ENCODE results near the gene GLMN. TPM values are rescaled to one million over a fixed set of nuclear protein-coding genes. Genes with fewer than 3 reads are reported as not detected.

Gene GLMN
- total and polyA plus RNA-seq, 8 donors, result 0.58 to 28.5 (median 7.1) TPM

- TF ChIP-seq POLR2A (IDR thresholded peaks at IDR 0.05) (no peak), EP300 (IDR thresholded peaks at IDR 0.05) (no peak), POLR2AphosphoS5 (IDR thresholded peaks at IDR 0.05) (no peak)
- TF ChIP-seq, protein P1, sequence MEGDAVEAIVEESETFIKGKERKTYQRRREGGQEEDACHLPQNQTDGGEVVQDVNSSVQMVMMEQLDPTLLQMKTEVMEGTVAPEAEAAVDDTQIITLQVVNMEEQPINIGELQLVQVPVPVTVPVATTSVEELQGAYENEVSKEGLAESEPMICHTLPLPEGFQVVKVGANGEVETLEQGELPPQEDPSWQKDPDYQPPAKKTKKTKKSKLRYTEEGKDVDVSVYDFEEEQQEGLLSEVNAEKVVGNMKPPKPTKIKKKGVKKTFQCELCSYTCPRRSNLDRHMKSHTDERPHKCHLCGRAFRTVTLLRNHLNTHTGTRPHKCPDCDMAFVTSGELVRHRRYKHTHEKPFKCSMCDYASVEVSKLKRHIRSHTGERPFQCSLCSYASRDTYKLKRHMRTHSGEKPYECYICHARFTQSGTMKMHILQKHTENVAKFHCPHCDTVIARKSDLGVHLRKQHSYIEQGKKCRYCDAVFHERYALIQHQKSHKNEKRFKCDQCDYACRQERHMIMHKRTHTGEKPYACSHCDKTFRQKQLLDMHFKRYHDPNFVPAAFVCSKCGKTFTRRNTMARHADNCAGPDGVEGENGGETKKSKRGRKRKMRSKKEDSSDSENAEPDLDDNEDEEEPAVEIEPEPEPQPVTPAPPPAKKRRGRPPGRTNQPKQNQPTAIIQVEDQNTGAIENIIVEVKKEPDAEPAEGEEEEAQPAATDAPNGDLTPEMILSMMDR (IDR thresholded peaks at IDR 0.05), result no peak
- 90 to 97% (median 95%) methylated on average over 1 of the region's 1 CpG for WGBS, 5 donors
- no peaks in the 10 kb centered on the region for H3K4me1 ChIP-seq
These were observed 54.4 kb downstream of the GLMN start for GRCh38 chr1:92244376-92244775.

DNA sequence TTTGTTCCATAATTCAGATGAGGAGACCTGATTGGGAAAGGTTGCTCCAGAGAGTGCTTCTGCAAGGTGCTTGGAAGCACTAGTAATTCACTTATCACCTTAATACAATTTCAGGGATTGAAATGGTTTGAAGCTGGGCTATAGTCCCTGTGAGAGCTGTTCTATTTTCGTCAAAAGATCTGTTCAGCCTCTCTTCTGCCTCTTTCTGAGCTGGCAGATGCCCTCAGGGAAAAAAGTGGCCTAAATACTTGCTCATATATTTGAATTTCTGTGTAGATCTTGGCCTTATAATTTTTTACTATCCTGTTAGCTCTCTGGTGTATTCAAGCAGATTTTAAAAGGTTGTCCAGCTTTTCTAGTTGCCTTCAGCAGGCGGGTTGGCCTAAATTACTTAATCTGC lies 58.8 kb downstream of the GLMN start:
- Histone ChIP-seq H3K4me3 (no peak overlapping the region), H3K9me3 (no peaks in the 10 kb centered on the region), H3K27me3 (peaks cover 0 to 7% (median 0%) of the 10 kb centered on the region in 3 donors), H3K27ac (no peak overlapping the region), H3K36me3 (no peaks in the 10 kb centered on the region), H3K4me1 (no peaks in the 10 kb centered on the region)
- intact Hi-C loops (cut with DNase I; ENCODE audit: low total_unique reads), result no loop called here
- TF ChIP-seq POLR2A (IDR thresholded peaks at IDR 0.05) (no peak), EP300 (IDR thresholded peaks at IDR 0.05) (no peak), POLR2AphosphoS5 (IDR thresholded peaks at IDR 0.05) (no peak)
- TF ChIP-seq, protein P1 (IDR thresholded peaks at IDR 0.05), result no peak
- WGBS, 5 donors, result 86 to 95% (median 90%) methylated on average over 2 of the region's 2 CpGs
- no peak for DNase-seq

More at GRCh38 chr1:92244376-92244775, 54.4 kb downstream of the GLMN start:
- H3K27me3 ChIP-seq, result no peaks in the 10 kb centered on the region
- no peak overlapping the region for H3K27ac ChIP-seq
- H3K9me3 ChIP-seq, result no peaks in the 10 kb centered on the region
- intact Hi-C loops (cut with DNase I; ENCODE audit: low total_unique reads), result no loop called here
- H3K36me3 ChIP-seq, result peaks cover 0 to 21% (median 13%) of the 10 kb centered on the region in 4 donors
- DNase-seq, result no peak
- H3K4me3 ChIP-seq, result no peak overlapping the region

DNA sequence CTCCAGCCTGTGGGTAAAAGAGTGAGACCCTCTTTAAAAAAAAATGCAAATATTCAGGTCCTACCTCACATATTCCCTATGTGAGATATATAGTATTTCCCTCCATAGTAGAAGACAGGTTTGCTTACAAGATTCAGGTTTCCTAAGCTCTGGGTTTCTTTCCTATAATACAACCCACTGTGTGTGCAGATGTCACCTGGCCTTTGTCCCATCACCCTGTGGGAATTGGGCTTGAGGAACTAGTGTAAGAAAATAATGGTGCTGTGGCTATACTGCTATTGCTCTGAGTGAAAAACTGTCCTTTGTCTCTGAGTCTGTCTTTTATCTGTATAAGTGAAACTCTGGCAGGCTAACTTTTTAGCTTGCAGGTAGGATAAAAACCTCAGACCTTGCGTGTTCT lies 68.1 kb downstream of the GLMN start:
- 82 to 96% (median 89%) methylated on average over 1 of the region's 1 CpG for WGBS, 5 donors
- Histone ChIP-seq H3K9me3 (no peaks in the 10 kb centered on the region), H3K27me3 (no peaks in the 10 kb centered on the region), H3K4me1 (no peaks in the 10 kb centered on the region), H3K36me3 (no peaks in the 10 kb centered on the region), H3K27ac (no peak overlapping the region), H3K4me3 (no peak overlapping the region)
- no peak for TF ChIP-seq POLR2A (IDR thresholded peaks at IDR 0.05)
- no peak for TF ChIP-seq EP300 (IDR thresholded peaks at IDR 0.05)
- TF ChIP-seq POLR2AphosphoS5 (IDR thresholded peaks at IDR 0.05), result no peak
- TF ChIP-seq, protein P1 (IDR thresholded peaks at IDR 0.05), result no peak
- no peak for DNase-seq
- intact Hi-C loops (cut with DNase I; ENCODE audit: low total_unique reads), result no loop called here

GRCh38 chr1:92228401-92228800 lies 70.4 kb downstream of the GLMN start:
- Histone ChIP-seq H3K27me3 (no peaks in the 10 kb centered on the region), H3K27ac (no peak overlapping the region), H3K4me1 (no peaks in the 10 kb centered on the region), H3K9me3 (no peaks in the 10 kb centered on the region), H3K36me3 (no peaks in the 10 kb centered on the region), H3K4me3 (no peak overlapping the region)
- intact Hi-C loops (cut with DNase I; ENCODE audit: low total_unique reads), result no loop called here
- 58 to 74% (median 67%) methylated on average over 3 of the region's 3 CpGs for WGBS, 5 donors
- TF ChIP-seq EP300 (IDR thresholded peaks at IDR 0.05) (no peak), POLR2A (IDR thresholded peaks at IDR 0.05) (no peak), POLR2AphosphoS5 (IDR thresholded peaks at IDR 0.05) (no peak)
- TF ChIP-seq, protein P1 (IDR thresholded peaks at IDR 0.05), result no peak
- no peak for DNase-seq

Data from stomach (tissue), 9 donors.